Activated CD4-positive, alpha-beta T cell treated with anti-CD3 and anti-CD28 coated beads, Interleukin-10, Interleukin-2, amounts not matched to agents 100 ng/mL and 50 ng/mL, durations not matched to agents 16 hours and 8 hours (primary cell): ENCODE data around the gene FOLR3.
"Not testable (repeated sequence)": the region's sequence is repeated elsewhere in the genome, so short reads cannot be mapped to it uniquely, and the experiment has no call there.

Experiments
- DNase-seq: peaks from one replicate; pipeline ENCODE4 v3.0.0-alpha.2; 2020

FOLR3 gene

DNA sequence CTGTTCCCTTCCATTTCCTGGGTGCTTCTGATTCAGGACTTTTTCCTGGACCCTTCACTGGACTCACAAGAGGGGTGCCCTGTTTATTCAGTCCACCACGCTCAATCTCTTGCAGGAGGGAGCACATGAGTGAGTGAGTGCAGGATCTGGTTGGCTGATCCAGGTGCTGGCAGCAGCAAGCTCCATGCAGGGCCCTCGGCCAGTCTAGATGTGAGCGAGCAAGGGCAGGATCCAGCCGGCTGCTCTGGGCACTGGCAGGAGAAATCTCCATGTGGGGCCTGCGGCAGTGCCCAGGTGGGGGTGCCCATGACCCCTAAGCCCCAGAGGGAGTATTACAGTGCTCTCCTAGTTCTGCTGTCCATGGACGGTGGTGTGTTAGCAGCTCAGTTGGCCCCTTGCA is 11.5 kb upstream of the FOLR3 start:
- no peak for DNase-seq

DNA sequence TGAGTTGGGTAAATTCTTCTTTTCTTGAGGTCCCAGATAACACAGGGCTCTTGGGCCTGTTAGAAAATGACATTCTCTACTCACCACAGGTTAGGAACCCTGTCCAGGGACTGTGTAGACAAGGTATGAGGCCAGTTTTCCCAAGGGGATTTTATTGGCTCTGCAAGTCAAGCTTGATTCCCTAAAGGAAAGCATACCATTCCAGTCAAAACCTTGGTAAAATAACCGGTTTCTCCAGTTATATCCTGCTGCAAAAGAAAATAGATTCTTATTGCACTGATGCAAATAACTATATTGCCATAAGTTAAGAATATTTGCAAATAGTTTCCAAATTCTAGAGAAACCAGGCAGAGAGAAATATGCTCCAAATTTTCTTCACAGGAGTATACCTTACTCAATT is 9.6 kb upstream of the FOLR3 start:
- no peak for DNase-seq

DNA sequence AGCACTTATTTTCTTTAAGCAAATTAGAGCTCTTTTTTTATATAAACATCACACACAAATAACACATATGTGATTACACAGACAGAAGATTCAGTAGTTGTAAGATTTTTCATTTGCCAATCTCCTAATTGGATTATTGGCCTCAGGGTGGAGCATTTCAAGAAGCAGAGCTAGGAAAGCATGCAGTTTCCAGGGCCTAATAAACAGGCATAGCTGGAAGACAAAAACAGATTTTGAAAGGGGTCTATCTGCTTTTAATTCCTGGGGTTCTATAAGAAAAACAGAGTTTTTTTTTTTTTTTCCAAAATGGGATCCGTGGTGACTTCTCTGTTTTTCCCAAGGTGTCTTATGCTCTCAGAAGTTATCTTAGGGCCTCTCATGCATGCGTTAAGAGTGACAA is 7.6 kb upstream of the FOLR3 start:
- no peak for DNase-seq

DNA sequence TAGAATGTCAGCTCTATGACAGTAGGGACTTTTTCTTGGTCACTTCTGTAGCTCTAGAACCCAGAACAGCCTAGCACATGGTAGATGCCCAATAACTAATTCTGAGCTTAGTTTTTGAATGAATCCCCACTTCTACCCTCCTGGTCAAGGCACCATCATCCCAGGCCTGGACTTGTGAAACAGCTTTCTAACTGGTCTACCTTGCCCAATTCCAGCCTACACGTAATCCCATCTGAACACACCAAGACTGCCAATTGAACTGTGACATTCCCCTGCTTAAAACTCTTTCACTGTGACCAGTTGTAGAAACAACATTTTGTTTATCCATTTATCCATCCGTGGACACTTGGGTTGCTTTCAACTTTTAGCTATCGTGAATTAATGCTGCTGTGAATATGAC is 6.1 kb upstream of the FOLR3 start:
- DNase-seq, result no peak

DNA sequence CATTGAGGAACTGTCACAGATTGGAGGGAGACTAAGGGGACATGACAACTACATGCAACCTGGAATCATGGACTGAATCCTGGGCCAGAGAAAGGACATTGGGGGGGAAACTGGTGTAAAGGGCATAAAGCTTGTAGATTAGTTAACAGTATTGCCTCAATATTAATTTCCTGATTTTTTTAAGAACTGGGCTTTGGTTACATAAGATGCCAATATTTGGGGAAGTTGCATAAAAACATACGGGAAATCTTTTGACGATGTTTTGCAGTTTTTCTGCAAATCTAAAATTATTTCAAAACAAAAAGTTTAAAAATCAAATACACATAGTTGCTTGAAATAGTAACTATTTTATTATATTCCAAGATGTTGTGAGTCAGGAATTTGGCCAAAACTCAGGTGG is 2.9 kb upstream of the FOLR3 start:
- no peak for DNase-seq

DNA sequence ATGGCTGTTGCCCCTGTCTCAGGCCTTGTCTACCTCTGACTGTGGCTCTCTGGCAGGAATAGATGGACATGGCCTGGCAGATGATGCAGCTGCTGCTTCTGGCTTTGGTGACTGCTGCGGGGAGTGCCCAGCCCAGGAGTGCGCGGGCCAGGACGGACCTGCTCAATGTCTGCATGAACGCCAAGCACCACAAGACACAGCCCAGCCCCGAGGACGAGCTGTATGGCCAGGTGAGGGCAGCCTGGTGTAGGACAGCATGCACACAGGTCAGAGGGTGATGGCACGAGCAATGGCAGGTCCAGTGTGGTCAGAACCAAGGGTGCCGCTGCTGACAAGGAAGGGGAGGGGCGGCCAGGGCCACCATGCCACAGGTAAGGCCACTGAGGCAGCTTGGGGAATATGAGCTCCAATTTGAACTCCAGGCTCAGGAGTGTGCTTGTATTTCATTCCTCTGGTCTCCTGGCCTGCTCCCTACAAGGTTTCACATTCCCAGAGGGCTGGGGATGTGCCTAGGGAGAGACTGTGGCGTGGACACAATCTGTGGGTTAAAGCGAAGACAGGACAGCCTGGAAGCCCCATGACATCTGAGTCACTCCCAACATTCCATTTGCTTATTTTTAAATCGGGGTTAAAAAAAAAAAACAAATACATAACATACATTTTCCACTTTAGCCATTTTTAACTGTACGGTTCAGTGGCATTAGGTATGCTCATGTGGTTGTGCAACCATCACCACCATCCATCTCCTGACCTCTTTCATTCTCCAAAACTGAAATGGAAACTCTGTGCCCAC is 562 bp downstream of the FOLR3 start:
- no peak for DNase-seq

DNA sequence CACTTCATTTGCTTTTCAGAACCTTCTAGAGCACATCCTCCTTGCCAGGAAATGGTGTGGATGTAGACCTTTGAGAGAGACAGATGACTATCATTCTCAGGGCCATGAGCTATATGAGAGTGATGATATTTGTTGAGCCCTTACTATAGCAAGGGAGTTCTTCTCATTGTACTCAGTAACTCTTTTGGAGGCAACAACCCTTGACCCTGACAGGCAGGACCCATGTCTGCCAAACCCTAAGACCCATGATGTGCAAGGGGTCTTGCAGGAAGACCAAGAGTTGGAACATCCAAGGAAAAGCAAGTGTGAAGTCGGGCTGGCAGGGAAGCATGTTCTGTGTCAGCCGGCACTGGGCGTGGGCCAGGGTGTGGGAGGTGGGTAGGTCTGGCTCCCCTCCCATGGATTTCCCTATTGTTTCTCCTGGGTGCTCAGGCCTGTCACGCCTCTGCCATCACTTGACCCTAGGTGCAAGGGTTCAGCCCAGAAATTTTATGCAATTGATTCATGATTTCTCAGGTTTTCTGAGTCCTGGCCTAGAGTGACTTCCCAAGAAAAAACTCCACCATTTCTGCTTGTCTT is 1.2 kb downstream of the FOLR3 start:
- DNase-seq, result peak; percentile 7

DNA sequence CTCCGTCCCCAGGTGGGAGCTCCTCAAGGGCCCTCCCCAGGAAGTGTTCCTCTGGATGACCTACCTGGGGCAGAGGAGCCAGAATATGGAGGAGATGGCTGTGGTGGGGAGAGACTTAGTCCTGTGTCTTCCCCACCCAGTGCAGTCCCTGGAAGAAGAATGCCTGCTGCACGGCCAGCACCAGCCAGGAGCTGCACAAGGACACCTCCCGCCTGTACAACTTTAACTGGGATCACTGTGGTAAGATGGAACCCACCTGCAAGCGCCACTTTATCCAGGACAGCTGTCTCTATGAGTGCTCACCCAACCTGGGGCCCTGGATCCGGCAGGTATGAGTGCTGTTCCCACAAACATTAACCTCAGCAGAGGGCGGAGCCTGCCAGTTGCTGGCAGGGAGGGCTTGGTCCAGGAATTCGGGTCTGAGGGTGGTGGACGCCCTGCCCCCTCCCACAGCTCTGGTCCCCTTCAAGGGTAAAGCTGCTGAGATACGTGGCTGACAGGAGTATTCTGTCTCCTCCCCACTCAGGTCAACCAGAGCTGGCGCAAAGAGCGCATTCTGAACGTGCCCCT is 3.4 kb downstream of the FOLR3 start:
- no peak for DNase-seq

DNA sequence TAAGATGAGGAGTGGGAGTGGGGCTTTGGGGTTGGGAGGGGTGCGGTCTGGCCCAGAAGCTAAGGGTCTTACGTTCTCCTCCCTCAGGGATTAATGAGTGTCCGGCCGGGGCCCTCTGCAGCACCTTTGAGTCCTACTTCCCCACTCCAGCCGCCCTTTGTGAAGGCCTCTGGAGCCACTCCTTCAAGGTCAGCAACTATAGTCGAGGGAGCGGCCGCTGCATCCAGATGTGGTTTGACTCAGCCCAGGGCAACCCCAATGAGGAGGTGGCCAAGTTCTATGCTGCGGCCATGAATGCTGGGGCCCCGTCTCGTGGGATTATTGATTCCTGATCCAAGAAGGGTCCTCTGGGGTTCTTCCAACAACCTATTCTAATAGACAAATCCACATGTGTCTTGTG is 4.0 kb downstream of the FOLR3 start:
- DNase-seq, result no peak

DNA sequence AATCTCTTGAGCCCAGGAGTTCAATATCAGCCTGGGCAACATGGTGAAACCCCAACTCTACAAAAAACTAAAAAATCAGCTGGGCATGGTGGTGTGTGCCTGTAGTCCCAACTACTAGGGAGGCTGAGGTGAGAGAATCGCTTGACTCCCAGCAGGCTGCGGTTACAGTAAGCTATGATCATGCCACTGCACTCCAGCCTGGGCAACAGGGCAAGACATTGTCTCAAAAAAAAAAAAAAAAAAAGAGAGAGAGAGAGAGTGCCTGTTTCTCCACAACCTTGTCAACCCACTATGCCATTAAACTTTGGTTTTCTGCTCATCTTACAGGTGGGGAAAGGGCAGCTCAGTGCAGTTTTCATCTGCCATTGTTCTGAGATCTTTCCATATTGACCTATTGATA is 5.1 kb downstream of the FOLR3 start:
- DNase-seq, result no peak

DNA sequence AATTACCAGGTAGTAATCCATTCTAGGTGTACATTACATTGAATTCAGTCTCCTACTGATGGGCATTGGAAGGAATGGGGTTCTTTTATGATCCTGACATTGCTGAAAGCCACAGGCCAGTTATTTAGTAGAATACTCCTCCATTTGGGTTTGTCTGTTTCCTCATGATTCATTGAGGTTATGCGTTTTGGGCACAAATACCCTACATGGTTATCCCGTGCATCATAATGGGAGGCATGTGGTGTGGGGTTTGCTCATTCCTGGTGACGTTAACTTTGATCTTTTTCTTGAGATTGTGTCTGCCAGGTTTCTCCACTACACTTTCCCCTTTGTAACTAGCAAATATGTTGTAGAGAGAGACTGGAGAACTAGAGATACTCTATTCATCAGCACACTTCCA is 5.5 kb downstream of the FOLR3 start:
- peak; percentile 91 for DNase-seq

DNA sequence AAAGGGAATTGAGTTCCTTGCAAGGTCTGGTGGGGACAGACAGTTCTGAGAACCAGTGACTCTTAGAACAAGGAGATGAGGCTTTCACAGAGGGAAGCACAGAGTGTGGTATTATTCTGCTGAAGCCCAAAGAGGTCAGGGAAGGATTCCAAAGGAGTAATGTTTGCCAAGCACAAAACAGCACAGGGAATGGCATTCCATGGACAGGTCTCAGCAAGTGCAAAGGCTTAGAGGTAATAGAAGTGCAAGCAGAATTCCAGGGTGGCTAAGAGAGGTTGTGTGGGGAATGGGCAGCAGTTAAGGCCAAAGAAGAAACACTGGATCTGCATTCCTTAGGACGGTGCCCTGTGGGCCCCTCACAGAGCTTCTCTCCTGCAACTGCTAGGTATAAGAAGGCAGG is 6.6 kb downstream of the FOLR3 start:
- not testable (repeated sequence) for DNase-seq

DNA sequence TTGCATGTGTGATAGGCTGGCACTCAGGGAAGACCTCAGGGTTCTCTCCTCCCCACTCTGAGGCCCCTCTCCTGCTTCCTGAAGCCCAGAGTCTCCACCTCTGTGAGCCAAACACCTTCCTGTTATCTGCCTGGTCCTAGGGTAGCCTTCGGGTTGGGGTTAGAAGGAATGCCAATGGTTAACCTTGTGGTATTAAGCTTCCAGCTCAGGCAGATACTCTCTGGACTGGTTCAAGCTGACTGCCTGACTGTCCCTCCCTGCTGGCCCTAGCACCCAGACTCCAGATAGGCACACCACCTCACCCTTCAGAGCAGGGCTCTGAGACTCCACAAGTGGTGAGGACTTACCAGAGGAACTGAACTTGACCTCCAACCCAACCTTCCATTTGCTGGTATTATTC is 7.0 kb downstream of the FOLR3 start:
- not testable (repeated sequence) for DNase-seq

DNA sequence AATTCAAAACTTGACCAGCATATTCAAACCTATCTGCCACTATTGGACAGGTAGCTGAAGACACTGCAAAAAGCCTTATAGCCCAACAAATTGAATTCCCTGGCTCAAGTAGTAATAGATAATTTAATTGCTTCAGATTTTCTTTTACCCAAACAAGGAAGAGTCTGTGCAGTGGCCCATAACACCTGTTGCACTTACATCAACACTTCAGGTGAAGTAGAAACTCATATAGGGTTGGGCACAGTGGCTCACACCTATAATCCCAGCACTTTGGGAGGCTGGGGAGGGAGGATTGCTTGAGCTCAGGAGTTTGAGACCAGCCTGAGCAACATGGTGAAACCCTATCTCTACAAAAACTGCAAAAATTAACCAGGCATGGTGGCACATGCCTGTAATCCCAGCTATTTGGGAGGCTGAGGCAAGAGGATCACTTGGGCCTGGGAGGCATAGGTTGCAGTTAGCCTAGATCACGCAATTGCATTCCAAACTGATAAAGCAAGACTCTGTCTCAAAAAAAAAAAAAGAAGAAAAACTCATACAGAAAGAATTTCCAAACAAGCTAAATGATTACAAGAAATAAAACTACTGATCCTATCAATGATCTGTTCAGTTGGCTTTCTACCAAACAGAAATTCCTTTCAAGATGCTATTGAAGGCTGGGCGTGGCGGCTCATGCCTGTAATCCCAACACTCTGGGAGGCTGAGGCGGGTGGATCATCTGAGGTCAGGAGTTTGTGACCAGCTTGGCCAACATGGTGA is 9.5 kb downstream of the FOLR3 start:
- DNase-seq, result no peak

DNA sequence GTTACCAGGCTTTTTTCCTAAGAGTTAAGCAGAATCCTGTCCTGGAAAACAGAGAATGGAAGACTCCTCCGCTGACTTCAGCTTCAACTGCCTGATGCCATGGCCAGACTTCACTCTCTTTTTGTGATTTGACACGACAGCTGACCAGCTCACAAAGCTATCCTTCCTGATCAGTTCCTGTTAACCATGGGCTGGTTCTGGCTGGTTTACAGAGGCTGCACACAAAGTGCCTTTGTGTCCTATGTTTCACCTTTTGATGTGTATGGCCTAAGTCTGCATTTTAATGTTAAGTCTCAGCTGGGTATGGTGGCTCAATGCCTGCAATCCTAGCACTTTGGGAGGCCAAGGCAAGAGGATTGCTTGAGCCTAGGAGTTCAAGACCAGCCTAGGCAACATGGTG is 11.1 kb downstream of the FOLR3 start:
- no peak for DNase-seq

DNA sequence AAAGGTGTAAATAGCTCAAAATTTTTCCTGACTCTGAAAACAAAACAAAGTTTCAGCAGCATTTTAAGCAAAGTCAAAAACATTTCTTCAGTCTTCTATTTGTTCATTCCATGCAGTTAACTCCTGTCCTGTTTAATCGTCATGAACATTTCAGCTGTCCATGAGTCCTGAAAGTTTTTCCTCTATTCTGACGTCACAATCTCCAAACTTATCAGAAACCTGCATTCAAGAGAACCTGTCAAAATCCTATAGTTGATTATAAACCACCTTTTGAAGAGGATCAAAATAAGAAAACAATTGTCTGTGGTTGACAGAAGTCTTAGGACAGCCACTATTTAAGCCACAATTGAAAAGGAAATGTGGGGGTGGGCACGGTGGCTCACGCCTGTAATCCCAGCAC is 15.4 kb downstream of the FOLR3 start:
- no peak for DNase-seq

DNA sequence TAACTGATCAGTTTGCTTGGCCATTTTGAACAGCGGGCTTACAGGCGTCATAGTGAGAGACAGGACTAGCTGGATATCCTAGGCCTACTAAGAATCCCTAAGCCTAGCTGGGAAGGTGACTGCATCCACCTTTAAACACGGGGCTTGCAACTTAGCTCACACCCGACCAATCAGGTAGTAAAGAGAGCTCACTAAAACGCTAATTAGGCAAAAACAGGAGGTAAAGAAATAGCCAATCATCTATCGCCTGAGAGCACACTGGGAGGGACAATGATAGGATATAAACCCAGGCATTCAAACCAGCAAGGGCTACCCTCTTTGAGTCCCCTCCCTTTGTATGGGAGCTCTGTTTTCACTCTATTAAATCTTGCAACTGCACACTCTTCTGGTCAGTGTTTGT is 18.3 kb downstream of the FOLR3 start:
- DNase-seq, result not testable (repeated sequence)

DNA sequence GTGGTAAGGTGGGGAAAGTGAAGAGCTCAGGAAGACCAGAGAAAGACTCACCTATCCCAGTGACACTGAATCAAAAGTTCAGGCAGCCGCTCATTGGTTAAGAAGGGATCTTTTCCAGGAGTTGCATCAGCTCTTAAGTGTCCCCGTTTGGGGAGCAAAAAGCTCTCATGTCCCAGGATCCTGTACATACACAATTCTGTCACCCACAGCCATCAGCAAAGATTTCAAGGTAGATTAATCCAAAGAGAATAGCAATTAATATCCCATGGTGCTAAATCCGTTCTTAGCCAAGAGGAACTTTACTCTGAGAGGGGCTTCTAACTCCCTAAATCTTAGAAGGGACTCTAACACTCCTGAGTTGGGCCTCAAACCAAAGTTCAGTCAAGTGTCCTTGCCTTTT is 19.3 kb downstream of the FOLR3 start:
- DNase-seq, result no peak

DNA sequence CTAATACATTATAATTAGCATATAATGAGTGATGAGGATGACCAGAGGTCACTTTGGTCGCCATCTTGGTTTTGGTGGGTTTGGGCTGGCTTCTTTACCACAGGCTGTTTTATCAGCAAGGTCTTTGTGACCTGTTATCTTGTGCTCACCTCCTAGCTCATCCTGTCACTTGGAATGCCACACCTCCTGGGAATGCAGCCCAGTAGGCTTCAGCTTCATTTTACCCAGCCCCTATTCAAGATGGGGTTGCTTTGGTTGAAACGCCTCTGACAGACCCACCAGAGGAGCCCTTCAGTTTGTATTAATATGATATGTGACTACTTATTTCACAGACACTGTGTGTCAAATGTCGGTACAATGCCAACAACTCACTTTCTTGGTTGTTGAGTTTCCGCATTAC is 20.2 kb downstream of the FOLR3 start:
- DNase-seq, result no peak

DNA sequence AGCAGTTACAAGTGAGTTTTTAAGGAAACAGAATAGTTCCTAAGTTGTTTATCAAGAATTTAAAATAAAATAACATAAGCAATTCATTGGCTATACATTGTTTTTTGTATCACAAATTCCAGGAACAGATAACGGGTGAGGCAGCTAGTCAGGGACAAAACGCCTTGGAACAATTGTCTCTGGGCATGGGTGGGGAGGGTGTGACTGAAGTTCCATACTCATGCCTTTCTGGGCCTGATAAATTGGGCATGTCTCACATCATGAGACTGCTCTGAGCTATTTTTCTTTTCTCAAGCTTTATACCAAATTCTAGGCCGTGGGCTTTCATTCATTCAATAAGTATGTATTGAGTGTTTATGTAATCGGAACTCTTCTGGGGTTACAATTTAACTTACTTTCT is 21.6 kb downstream of the FOLR3 start:
- DNase-seq, result no peak

DNA sequence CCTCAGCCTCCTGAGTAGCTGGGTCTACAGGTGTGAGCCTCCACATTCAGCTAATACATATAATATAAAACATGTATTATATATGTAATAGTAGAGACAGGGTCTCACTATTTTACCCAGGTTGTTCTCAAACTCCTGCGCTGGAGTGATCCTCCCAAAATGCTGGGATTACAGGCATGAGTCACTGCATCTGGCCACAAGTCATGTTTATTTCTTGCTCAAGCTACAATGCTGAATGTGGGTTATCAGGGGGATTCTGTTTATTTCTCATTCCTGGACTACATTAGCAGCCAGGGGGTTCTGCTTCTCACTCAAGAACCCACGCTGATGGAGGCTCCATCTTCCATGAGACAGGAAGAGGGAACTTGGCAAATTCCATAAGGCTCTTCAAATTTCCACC is 24.8 kb downstream of the FOLR3 start:
- DNase-seq, result no peak

DNA sequence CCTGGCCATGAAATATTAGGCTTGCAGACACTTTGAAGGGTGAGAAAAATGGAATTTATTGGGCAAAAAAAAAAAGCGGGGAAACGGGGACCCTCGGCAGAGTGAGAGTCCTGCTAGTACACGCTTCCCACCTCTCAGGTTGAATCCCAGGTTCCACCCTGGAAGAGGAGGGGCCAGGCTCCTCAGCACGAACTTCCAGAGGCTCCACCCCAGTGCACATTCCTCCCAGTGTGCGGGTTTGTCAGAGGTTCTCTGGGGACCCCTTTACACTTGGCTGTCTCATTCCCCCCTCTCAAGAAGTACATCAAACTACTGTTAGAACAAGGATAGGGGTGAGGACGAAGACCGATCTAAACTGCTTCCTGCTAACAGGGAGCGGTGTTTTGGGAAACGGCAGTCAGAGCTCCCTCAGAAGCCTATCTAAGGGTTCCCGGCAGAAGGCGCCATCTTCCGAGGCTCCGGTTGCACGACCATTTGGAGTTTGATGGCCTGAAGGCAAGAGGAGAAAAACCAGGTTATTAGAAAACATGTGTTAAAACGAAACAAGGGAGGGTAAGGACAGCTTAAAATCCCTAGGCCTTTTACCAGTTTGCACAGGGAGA is 27.5 kb downstream of the FOLR3 start:
- DNase-seq, result no peak

DNA sequence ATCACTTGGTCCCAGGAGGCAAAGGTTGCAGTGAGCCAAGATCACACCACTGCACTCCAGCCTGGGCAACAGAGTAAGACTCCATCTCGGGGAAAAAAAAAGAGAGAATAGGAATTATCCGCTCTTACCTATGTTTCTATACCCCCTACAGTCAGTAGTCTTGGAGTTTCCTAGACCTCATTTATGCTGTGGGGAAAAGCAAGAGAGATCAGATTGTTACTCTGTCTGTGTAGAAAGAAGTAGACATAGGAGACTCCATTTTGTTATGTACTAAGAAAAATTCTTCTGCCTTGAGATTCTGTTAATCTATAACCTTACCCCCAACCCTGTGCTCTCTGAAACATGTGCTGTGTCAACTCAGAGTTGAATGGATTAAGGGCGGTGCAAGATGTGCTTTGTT is 28.7 kb downstream of the FOLR3 start:
- DNase-seq, result not testable (repeated sequence)
